Mesenteric fat pad (tissue), 1 donor: ENCODE results near the gene BTD. TPM values are rescaled to one million over a fixed set of nuclear protein-coding genes. Genes with fewer than 3 reads are reported as not detected.

Experiments
- DNase-seq: peaks from one replicate; pipeline ENCODE4 v3.0.0-alpha.2; 2020; ENCODE audit warnings: low spot score
- long read RNA-seq: library from polyadenylated mRNA; unstranded; transcript quantifications from one replicate; pipeline ENCODE4 v2.0.0, GENCODE V29; 2020
- total RNA-seq: library from RNA; stranded (reverse); fragmentation: NEBNext Ultra II Directional; extraction: Animal tissue kit (Norgen Biotek cat#: 25700); gene quantifications from one replicate; pipeline ENCODE4 v1.2.1, GENCODE V29; 2021
- donor health status: DM: yes; HTN: yes; CAD: no.

BTD gene
- 36.8 TPM for total RNA-seq
- long read RNA-seq, full-length matches to known transcripts = 109 of 122 reads
- long read RNA-seq, partial matches to known transcripts = 5 of 122 reads
- long read RNA-seq, other reads (novel, unspliced or antisense) = 8 of 122 reads

DNA sequence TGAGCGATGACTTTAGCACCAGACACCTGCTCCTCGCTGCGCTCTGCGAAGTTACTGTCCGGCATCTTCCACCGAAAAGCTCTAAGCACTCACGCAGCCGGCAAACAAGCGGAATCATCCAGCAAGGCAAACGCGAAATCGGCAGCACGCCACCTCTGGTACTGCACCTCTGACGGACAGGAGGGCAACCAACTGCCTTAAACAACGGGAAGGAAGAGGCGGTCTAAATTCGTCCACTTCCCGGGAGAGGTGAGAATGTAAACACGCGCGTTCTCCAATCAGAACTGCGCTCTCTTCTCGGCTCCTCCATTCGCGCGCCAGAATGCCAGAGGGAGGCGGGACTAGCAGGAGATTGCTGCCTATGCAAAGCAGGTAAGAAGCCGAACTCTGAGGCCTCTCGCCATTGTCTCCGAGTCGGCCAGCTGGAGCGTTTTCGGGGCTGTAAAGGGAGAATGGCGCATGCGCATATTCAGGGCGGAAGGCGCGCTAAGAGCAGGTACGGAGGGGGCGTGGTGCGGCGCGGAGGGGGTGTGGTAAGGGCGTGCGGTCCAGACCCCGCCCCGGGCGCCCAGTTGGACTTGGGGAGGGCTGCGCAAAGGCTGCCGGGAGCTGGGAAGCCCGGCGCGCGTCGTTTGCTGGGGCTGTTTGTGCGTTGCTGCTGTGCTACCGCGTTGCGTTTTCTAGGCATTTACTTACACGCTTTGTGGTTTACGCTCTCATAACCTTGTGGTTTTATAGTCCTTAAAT is at the start of gene BTD, which contains the start of gene HACL1:
Gene BTD (plus strand): TSS at position 347 of the 747 bp plus-strand sequence. CDS start 33,695 bp downstream, outside the sequence.
Gene HACL1 (minus strand): TSS at position 171 of the 747 bp plus-strand sequence. CDS start 106 bp downstream, at position 65.
- peak; percentile 98 for DNase-seq

DNA sequence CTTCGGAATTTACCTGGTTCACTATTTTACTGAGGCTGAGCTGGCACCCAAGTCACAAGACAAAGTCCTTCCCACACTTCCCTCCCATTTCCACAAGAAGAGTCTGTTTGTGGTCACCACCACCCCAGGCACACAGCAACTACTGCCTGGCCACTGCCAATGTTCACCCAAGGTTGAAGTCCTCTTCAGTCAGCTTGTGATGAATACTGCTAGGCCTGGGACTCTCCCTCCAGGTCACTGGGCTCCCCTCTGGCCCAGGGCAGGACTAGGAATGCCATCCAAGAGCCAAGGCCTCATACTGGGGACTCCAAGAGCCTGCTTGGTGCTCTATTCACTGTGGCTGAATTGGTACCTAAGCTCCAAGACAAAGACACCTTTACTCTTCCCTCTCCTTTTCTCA is 49.6 kb upstream of the BTD start:
- DNase-seq = no peak

DNA sequence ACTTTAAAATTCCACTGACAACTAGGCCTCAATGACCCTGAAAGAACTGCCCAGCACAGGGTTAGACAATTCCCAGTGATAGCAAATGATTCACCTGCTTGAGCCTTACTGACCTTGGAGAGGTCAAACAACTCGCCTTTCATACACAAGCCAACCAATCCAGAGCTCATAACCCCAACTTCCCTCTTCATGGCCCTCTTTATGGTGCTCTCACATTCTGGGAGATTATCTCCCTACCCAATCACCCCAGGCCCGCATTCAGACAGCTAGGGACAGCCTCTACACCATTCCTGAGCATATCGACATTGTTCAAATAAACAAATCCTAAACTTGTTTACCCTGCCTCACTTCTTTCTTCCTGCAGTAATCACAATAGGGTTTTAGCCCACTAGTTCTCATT is 47.8 kb upstream of the BTD start:
- DNase-seq = no peak

DNA sequence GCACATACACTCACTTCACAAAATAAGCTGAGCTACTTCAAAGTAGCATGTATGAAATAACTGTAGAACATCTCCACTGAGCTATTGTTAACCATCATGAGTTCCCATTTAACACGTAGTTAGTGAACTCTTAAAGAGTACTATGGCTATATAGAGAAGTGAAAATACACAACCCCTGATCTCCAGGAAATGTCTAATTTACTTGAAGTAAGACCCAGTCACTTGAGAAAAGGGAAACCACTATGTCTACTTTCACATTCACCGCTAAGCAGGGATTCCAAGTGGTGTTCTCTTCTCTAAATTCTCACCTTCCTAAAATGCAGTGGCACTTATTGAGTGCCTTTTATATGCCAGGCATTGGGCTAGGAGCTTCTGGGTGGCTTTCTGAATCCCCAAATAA is 45.0 kb upstream of the BTD start:
- no peak for DNase-seq

DNA sequence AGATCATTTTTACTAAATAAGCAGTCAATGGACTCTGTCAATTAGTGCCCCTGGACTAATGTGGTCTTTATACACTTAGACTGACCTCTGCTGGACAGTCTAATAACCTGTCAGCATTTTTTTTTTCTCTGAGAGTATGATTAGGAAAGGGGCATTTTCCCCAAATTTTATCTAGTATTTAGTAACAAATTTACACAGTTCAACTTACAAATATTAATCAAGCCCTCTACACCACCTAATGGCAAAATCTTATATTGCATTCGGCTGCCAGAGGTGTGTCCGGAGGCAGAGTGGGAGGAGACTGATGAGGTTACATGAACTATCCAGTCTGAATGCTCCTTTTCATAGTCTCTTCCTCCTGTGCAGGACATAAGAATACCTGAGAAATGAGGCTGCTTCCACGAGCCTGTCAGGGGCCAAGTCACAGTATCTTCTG is 44.0 kb upstream of the BTD start:
- DNase-seq = no peak

DNA sequence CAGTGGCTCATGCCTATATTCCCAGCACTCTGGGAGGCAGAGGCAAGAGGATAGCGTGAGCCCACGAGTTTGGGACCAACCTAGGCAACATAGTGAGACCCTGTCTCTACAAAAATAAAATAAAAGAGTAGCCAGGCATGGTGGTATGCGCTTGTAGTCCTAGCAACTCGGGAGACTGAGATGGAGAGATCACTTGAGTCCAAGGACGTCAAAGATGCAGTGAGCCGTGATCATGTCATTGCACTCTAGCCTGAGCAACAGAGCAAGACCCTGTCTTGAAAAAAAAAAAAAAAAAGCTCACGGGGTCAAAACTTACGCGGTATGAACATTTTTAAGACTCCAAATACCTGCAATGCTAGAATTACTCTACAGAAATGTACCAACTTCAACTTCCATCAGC is 43.0 kb upstream of the BTD start:
- DNase-seq = no peak

GRCh38 chr3:15562560-15562959 is 39.0 kb upstream of the BTD start:
- DNase-seq = no peak

DNA sequence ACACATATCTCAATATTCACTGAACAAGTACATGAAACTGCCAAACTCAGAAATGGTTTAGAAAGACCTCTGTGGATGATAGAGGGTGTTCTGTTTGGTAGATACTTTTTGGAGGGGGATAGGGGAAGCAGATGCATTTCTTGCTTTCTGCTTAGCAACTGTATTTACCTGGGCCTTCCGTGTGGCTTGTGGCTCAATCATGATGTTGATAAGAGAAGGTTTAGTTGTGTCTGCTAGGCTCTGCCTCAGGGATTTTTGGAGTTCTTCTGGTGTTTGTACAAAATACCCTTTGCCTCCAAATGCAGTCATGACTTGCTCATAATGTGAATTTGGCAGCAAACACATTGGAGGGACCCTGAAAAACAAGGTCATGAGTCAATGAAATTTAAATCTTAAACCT is 38.4 kb upstream of the BTD start:
- DNase-seq = no peak

GRCh38 chr3:15572138-15572537 is 29.4 kb upstream of the BTD start:
- DNase-seq = no peak

DNA sequence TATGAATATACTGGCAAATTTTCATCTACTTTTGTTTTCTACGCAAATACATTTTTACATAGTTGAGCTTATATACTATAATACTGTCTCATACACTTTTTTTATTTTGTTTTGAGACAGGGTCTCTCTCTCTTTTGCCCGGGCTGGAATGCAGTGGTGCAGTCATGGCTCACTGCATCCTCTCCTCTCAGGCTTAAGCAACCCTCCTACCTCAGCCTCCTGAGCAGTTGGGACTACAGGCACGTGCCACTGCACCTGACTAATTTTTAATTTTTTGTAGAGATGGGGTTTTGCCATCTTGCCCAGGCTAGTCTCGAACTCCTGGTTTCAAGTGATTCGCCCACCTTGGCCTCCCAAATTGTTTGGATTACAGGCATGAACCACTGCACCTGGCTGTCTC is 26.1 kb upstream of the BTD start:
- DNase-seq = no peak

- no peak for DNase-seq
Measured at GRCh38 chr3:15576475-15576874, 25.1 kb upstream of the BTD start.

GRCh38 chr3:15578289-15578867 is 23.2 kb upstream of the BTD start:
- DNase-seq = no peak

DNA sequence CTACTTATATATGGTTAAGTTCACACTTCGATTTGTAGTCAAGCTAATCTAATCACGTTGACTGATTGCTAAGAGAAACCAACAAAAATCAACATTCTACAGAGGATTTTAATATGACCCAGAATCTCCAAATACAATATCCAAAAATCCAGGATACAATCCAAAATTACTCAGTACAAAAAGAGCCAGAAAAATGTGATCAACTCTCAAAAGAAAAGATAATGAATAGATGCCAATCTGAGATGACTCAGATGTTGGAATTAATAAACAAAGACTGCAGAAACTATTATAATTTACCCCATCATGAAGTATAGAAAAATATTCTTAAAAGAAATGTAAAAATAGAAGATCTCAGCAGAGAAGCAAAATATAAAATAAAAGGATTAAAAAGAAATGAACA is 22.5 kb upstream of the BTD start:
- DNase-seq = no peak

DNA sequence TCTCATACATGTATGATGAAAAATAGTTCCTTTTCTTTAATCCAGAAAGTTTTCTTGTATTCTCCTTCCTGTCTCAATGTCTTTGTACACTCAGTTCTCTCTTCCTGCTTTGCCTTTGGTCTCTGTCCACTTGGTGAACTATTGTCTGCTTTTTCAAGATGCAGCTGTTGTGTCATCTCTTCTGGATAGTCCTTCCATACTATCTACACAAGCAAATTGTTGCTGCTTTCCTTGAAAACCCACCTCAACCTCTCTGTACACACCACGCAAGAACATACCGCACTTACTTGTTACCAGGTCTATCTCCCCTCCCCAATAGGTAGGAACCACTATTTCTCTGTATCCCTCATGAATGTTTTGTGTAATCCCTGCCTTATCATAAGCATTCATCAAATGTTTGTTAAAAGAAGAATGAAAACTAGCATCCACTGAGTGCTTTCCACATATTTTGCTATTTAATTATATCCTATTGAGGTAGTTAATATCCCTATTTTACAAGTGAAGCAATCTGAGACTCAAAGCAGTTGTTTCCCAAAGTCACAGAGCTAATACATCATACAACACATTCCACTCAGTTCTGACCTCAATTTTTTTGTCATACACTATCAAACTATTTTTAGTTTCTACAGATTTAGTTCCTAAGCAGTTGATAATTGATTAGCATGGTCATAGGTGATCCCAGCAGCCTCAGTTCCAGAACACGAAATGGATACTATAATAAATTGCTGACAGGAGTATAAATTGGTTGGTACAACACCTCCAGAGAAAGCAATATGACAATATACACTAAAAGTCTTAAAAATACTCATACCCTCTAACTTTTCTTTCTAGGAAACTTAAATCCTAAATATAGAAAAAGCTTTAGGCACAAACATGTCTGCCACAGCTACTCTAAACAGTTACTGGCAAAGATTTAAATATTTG is 19.8 kb upstream of the BTD start:
- no peak for DNase-seq

DNA sequence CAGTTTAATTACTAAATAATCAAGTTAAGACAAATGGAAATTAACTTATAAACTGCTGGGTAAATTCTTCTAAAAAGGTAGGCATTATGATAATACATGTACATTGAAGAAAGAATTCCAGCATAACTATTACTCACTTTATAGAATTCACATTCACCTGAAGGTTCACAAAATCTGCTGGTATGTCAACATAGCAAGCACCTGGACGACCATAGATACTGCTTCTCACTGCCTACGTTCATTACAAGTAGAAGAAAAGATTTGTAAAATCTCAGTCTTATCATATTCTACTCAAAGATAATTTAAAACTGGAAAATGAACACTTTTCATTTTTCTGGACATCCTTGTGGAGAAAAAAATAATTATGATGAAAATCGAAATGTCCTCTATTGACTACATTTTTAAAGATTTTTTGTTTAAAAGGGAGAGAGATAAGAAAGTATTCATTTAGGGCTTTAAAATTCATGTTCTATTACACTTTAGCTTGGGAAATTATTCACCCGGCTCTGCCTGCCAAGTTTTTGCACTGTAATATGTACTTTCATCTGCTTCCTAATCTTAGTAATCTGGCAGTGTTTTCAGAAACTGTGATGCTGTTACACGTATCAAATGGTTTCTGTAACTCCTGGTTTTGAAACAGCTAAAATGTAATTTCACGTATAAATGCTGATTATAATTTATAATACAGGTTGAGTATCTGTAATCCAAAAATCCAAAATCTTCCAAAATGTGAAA is 16.3 kb upstream of the BTD start:
- DNase-seq = no peak

- no peak for DNase-seq
Measured at GRCh38 chr3:15591242-15591641, 10.3 kb upstream of the BTD start.

- no peak for DNase-seq
Measured at GRCh38 chr3:15591928-15592327, 9.6 kb upstream of the BTD start.

DNA sequence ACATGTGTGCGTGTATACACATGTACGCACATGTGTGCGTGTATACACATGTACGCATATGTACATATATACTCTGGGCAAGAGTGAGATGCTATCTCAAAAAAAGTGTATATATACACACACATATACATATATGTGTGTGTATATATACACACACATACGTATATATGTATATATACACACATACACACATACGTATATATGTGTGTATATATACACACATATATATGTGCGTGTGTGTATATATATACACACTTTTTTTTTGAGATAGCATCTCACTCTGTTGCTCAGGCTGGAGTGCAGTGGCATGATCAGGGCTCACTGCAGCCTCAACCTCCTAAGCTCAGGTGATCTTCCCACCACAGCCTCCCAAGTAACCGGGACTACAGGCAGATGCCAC is 8.6 kb upstream of the BTD start:
- DNase-seq = no peak

DNA sequence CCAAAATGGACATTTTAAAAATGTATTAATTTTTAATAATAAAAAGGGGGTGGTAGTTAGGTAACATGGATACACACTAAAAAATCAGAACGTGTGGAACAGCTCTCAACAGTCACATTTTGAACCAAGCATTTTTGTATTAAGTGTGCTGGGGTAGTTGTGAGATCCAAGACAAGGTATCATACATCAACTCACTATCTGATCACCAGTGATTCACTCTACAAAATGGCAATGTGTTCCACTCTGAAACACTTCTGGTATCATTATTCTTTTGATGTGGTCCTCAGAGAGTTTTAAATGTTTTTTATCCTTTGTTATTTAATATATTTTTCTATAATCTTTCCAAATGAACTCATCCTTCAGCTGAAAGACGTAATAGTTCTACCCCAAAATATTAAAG is 5.6 kb upstream of the BTD start:
- DNase-seq = no peak

- no peak for DNase-seq
Measured at GRCh38 chr3:15601046-15601398, 523 bp upstream of the BTD start.

DNA sequence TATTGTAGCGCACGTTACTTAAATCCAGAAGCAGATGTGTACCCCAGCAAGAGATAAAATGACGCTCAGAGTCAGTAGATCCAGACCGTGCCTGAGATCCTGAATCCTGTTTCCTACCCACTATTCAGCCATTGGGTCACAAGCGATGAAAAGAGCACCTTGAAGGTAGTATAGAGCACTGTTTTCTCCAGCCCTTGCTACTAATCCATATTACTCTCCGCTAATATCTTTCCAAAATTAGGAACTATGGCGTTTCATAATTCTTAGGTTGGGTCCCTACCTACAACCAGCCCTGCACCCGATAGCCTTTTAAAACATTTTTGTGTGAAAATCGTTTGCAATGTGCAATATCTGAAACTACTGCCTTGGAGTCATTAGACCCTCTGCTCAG is 596 bp downstream of the BTD start:
- no peak for DNase-seq
